ENCODE measurements around the gene RAC3.
A peak's percentile ranks its signal among the peaks of the same experiment; 100 is the strongest.

DNA sequence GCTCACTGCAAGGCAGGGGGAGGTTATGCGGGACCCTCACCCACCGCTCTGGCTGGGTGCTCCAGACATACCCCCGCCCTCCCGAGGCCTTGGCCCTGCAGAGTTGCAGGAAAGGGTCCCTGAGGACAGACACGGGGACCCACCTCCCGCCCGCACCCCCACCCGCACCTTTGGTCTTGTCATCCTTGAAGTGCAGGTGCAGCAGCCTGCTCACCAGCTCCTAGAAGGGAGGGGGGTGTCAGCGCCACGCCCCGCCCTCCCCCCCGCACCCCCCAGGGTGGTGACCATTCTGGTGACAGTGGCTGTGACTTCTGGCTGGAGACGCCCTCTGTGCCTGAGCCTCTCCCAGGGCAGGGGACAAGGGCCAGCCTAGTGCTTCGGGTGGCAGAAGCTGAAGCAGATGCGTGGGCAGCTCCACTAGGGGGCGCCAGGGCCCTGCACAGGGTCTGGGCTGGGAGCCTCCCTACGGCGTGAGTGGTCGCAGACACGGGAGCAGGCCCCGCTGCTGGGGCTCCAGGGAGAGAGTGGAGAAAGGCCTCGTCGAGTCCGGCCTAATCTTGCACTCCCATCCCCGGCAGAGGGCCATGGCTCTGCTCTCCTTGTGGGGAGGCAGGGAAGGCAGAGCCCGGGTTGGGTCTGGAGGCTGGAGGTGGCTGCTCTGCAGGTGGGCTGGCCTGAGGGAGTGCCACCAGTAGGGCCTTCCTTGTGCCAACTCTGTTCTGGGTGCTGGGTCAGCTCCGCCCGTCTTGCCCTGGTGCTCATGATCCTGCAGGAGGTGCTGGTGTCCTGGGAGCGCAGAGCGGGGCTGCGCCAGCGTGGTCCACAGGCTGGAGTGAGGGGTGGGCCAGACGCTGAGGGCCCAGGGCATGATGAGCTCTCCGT lies 11.5 kb upstream of the RAC3 start:
- TF ChIP-seq, protein P1, sequence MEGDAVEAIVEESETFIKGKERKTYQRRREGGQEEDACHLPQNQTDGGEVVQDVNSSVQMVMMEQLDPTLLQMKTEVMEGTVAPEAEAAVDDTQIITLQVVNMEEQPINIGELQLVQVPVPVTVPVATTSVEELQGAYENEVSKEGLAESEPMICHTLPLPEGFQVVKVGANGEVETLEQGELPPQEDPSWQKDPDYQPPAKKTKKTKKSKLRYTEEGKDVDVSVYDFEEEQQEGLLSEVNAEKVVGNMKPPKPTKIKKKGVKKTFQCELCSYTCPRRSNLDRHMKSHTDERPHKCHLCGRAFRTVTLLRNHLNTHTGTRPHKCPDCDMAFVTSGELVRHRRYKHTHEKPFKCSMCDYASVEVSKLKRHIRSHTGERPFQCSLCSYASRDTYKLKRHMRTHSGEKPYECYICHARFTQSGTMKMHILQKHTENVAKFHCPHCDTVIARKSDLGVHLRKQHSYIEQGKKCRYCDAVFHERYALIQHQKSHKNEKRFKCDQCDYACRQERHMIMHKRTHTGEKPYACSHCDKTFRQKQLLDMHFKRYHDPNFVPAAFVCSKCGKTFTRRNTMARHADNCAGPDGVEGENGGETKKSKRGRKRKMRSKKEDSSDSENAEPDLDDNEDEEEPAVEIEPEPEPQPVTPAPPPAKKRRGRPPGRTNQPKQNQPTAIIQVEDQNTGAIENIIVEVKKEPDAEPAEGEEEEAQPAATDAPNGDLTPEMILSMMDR (IDR thresholded peaks at IDR 0.05 in 2 of 3, conservative IDR thresholded peaks at IDR 0.05 in 1 of 3; ENCODE audit: insufficient read depth in 2 of 3, low read depth in 1 of 3, low read length in 3 of 3): peak; percentile 77 to 85 (median 84)
- TF ChIP-seq YY1 (IDR thresholded peaks at IDR 0.05; ENCODE audit: borderline replicate concordance in 1 of 3, control insufficient read depth in 1 of 3, extremely low read depth in 1 of 3, insufficient read depth in 3 of 3, insufficient read length in 1 of 3, insufficient replicate concordance in 2 of 3, low read depth in 1 of 3, low read length in 2 of 3) (peak in 1 of 3 experiments; percentile 30), HDAC2 (IDR thresholded peaks at IDR 0.05) (no peak), CREM (IDR thresholded peaks at IDR 0.05; ENCODE audit: low read depth) (peak; percentile 71), JUN (IDR thresholded peaks at IDR 0.05; ENCODE audit: borderline replicate concordance, low read depth, low read length) (no peak), JUN (CRISPR knock-in tag; IDR thresholded peaks at IDR 0.05; ENCODE audit: borderline replicate concordance) (no peak), POU5F1 (IDR thresholded peaks at IDR 0.05; ENCODE audit: borderline replicate concordance, low read depth, low read length, partially characterized antibody) (no peak), ZSCAN29 (IDR thresholded peaks at IDR 0.05) (no peak), ZNF274 (IDR thresholded peaks at IDR 0.05; ENCODE audit: borderline replicate concordance, low read depth, low read length) (no peak), SNRNP70 (optimal IDR thresholded peaks at IDR 0.05; ENCODE audit: low read depth, low read length) (no peak), KDM1A (IDR thresholded peaks at IDR 0.05) (no peak), CREB1 (IDR thresholded peaks at IDR 0.05) (no peak), CREB1 (CRISPR knock-in tag; IDR thresholded peaks at IDR 0.05) (no peak)
- TF ChIP-seq, protein P2, sequence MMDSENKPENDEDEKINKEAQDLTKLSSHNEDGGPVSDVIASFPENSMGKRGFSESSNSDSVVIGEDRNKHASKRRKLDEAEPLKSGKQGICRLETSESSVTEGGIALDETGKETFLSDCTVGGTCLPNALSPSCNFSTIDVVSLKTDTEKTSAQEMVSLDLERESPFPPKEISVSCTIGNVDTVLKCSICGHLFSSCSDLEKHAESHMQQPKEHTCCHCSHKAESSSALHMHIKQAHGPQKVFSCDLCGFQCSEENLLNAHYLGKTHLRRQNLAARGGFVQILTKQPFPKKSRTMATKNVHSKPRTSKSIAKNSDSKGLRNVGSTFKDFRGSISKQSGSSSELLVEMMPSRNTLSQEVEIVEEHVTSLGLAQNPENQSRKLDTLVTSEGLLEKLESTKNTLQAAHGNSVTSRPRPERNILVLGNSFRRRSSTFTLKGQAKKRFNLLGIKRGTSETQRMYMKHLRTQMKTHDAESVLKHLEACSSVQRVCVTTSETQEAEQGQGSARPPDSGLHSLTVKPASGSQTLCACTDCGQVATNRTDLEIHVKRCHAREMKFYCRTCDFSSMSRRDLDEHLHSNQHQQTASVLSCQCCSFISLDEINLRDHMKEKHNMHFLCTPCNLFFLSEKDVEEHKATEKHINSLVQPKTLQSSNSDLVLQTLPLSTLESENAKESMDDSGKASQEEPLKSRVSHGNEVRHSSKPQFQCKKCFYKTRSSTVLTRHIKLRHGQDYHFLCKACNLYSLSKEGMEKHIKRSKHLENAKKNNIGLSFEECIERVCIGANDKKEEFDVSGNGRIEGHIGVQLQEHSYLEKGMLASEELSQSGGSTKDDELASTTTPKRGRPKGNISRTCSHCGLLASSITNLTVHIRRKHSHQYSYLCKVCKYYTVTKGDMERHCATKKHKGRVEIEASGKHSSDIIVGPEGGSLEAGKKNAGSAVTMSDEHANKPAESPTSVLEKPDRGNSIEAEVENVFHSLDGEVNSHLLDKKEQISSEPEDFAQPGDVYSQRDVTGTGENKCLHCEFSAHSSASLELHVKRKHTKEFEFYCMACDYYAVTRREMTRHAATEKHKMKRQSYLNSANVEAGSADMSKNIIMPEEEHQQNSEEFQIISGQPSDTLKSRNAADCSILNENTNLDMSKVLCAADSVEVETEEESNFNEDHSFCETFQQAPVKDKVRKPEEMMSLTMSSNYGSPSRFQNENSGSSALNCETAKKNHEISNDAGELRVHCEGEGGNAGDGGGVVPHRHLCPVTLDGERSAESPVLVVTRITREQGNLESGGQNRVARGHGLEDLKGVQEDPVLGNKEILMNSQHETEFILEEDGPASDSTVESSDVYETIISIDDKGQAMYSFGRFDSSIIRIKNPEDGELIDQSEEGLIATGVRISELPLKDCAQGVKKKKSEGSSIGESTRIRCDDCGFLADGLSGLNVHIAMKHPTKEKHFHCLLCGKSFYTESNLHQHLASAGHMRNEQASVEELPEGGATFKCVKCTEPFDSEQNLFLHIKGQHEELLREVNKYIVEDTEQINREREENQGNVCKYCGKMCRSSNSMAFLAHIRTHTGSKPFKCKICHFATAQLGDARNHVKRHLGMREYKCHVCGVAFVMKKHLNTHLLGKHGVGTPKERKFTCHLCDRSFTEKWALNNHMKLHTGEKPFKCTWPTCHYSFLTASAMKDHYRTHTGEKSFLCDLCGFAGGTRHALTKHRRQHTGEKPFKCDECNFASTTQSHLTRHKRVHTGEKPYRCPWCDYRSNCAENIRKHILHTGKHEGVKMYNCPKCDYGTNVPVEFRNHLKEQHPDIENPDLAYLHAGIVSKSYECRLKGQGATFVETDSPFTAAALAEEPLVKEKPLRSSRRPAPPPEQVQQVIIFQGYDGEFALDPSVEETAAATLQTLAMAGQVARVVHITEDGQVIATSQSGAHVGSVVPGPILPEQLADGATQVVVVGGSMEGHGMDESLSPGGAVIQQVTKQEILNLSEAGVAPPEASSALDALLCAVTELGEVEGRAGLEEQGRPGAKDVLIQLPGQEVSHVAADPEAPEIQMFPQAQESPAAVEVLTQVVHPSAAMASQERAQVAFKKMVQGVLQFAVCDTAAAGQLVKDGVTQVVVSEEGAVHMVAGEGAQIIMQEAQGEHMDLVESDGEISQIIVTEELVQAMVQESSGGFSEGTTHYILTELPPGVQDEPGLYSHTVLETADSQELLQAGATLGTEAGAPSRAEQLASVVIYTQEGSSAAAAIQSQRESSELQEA (IDR thresholded peaks at IDR 0.05; ENCODE audit: low read depth): no peak
- TF ChIP-seq, protein P3, sequence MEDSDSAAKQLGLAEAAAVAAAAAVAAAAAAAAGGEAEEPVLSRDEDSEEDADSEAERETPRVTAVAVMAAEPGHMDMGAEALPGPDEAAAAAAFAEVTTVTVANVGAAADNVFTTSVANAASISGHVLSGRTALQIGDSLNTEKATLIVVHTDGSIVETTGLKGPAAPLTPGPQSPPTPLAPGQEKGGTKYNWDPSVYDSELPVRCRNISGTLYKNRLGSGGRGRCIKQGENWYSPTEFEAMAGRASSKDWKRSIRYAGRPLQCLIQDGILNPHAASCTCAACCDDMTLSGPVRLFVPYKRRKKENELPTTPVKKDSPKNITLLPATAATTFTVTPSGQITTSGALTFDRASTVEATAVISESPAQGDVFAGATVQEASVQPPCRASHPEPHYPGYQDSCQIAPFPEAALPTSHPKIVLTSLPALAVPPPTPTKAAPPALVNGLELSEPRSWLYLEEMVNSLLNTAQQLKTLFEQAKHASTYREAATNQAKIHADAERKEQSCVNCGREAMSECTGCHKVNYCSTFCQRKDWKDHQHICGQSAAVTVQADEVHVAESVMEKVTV (CRISPR knock-in tag; IDR thresholded peaks at IDR 0.05): no peak
- TF ChIP-seq, protein P4, sequence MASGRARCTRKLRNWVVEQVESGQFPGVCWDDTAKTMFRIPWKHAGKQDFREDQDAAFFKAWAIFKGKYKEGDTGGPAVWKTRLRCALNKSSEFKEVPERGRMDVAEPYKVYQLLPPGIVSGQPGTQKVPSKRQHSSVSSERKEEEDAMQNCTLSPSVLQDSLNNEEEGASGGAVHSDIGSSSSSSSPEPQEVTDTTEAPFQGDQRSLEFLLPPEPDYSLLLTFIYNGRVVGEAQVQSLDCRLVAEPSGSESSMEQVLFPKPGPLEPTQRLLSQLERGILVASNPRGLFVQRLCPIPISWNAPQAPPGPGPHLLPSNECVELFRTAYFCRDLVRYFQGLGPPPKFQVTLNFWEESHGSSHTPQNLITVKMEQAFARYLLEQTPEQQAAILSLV (tag; IDR thresholded peaks at IDR 0.05): no peak

Data from K562 (cell line).